NCI-H1417 treated with DMSO at 0.1 percent for 48 hours (cell line): Measurements from ENCODE around the gene UHRF1.
"Not testable (repeated sequence)": the region's sequence is repeated elsewhere in the genome, so short reads cannot be mapped to it uniquely, and the experiment has no call there.

ENCODE experiments used
- DNase-seq: peaks from one replicate; lab custom pipeline; 2025; lab: John Stamatoyannopoulos, UW

UHRF1 gene

DNA sequence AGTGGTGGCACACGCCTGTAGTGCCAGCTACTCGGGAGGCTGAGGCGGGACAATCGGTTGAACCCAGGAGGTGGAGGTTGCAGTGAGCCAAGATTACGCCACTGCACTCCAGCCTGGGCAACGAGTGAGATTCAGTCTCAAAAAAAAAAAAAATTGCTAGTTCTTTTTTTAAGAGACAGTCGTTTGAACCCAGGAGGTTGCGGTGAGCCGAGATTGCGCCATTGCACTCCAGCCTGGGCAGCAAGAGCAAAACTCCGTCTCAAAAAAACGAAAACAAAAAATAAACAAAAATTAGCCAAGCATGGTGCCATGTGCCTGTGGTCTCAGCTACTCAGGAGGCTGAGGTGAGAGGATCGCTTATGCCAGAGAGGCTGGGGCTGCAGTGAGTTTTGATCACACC is 8.4 kb upstream of the UHRF1 start:
- not testable (repeated sequence) for DNase-seq

DNA sequence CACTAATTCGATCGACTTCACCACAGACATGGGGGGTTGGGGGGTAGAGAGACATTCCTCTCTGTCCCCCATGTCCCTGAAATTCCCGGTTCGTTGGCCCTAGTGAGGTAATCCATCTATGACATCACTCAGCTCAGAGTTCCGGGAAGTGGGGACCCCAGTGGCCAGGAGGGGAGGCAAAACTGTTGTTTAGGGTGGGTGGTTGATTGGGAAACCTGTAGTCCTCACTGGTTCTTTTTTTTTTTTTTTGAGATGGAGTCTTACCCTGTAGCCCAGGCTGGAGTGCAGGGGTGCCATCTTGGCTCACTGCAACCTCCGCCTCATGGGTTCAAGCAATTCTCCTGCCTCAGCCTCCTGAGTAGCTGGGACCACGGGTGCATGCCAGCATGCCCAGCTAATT is 6.5 kb upstream of the UHRF1 start, which contains the start of gene ARRDC5:
ARRDC5 (minus strand) TSS at position 101 of the 400 bp plus-strand sequence; CDS start at position 30, 71 bp downstream.
- DNase-seq: no peak

DNA sequence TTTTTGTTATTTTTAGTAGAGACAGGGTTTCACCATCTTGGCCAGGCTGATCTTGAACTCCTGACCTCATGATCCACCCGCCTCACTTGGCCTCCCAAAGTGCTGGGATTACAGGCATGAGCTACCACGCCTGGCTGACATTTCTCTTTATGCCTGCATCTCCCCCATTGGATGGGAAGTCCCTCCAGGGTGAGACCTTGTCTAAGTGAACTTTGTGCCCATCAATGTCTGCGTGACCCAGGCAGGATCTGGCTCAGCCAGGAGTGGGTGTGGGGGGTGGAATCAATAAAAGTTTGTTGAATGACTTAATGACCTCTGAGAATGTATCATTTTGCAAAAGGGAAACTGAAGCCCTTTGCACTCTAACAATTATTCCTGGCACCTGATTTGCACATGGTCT is 4.8 kb upstream of the UHRF1 start:
- DNase-seq: no peak

DNA sequence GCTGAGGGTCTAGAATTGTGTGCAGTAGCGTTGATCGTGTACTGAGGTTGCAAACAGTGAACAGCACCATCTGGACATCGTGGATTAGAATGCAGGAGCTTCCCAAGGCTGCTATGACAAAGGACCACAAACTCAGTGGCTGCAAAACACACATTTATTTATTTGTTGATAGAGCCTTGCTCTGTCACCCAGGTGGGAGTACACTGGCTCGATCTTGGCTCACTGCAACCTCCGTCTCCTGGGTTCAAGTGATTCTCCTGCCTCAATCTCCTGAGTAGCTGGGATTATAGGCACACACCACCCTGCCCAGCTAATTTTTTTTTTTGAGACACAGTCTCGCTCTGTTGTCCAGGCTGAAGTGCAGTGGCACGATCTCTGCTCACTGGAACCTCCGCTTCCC is 2.3 kb upstream of the UHRF1 start:
- no peak for DNase-seq

DNA sequence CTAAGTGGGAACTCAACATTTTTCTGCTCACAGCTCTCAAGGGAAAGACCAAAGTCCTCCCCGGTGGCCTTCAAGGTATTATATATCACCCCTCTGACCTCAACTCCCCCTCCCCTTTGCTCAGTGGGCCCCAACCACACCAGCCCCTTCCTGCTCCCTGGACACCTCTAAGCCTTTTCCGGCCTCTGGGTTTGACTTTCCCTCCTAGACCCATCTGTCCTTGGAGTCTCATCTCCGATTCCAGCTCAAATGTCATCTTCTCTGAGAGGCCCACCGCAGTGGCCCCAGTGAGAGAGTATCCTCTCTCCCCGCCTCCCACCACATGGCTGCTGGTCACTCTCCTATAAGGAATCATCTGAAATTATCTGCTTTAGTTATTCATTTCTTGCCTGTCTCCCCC is 941 bp upstream of the UHRF1 start:
- DNase-seq: no peak

DNA sequence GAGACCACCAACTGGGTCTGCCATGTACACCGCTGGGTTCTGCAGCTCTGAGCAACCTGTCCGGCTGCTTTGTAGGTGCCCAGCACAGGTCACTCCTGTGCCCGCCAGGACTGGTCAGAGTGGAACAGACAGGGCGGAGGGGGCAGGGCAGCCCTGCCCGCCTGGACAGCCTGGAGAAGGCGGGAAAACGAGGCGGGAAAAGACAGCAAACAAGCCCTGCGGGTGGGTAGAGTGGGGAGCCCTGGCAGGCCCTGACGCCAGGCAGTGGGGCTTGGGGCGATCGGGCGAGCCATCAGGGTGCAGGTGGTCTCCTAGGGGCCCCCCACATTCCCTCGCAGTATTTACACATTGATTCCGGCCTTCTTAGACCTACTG is 533 bp upstream of the UHRF1 start:
- DNase-seq: no peak

DNA sequence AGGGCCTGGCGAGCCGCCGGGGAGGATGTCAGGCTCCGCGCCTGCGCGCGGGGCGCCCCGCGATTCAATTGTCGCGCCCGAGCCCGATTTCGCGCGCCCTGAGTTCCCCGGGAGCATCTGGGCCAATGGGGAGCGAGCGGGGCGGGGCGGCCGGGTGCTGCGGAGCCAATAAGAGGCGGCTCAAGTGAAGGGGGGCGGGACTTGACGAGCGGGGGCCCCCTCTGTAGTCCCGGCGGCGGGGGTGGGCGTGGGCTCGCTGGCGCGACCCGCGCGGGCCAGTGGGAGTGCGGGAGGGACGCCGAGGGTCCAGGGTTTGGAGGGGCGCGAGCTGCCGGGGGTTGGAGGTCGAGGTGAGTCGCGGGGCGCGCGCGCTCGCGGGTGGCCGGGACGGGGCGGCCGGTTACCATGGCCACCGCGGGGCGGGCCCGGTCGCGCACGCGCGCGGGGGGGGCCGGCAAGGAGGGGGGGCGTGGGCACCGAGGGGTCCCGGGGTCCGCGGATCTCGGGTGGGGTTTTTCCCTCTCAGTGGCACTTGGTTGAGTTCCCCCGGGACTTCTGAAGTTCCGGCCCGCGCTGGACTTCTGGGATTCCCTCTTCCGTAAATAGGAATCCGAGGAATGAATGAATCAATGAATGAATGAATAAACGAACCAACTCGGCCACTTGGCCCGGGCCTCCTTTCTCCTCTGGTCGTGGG is 744 bp downstream of the UHRF1 start:
- DNase-seq: peak; percentile 83

DNA sequence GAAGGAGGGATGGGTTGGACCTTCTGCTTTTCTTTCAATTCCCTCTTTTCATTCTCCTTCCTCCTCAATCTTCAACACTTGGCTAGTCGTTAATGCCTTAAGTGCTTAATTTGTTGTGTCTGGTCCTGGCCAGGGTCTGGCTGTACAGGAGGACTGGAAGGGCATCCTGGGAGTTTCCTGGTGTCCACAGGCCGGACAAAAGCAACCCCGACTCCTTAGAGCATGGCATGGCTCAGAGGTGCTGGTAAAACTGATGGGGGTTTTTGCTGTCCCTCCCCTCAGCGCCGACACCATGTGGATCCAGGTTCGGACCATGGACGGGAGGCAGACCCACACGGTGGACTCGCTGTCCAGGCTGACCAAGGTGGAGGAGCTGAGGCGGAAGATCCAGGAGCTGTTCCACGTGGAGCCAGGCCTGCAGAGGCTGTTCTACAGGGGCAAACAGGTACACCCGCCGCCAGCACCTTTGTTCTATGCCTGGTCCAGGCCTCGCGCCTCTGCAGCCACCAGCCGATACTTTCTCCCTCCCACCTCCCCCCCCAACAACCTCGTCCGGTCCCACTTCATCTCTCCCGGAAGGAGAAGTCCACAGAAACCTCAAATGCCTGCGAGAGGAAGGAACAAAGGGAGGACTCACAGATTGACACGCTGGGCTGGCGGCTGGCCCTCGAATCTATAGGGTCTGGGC is 1.4 kb downstream of the UHRF1 start:
- no peak for DNase-seq

DNA sequence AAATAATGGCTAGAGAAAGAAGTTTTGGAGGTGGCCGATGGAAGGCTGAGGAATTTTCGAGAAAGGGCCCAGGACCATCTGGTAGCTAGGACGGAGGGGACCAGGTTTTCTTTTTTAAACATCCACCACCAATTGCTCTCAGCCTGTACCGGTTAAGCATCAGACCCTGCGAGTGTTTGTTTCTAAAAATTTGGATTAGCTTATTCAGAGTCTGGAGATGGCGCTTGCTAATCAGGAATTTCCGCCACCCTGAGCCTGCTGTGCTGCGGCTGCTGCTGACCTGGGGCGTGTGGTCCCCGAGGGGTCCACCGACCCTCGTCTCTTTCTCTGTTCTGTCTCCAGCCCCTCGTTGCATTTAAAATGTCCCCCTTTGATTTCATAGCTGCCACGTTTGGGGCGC is 2.0 kb downstream of the UHRF1 start:
- no peak for DNase-seq

DNA sequence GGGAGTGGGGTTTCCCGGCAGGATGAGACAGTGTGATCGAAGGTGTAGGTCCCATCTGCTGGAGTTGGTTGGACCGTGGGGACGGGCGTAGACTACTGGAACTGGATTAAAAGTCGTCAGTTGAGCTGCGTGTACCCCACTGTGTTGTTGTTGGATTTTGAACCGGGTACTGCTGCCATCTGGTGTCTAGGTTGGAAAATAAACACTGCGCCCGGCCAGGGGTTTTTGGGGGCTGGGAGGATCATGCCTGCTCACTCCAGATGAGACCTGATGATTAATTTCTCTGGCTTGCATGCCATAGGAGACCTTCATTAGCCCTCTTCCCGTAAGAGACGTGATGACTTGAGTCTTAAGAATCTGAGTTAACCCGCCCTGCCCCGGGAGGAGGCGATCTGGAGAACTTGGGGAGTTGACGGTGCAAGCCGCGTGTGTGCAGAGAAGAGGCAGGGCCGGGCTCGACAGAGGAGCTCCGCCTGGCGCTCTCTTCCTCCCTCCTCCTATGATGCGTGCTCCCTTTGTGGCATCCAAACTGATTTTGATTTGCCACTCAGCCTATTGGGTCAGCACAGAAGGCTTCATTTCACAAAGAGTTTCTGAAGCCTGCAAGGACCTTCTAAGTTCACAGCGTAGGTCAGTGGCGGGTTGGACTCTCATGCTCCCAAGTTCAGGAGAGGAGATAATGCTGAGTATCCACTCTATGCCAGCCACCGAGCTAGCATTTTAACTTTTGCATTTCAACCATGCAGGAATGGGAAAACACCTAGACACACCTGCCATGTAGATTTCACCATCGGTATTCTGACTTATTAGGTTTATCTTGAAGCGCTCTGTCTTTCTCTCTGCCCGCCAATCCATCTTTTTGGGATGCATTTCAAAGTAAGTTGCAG is 2.7 kb downstream of the UHRF1 start:
- no peak for DNase-seq

DNA sequence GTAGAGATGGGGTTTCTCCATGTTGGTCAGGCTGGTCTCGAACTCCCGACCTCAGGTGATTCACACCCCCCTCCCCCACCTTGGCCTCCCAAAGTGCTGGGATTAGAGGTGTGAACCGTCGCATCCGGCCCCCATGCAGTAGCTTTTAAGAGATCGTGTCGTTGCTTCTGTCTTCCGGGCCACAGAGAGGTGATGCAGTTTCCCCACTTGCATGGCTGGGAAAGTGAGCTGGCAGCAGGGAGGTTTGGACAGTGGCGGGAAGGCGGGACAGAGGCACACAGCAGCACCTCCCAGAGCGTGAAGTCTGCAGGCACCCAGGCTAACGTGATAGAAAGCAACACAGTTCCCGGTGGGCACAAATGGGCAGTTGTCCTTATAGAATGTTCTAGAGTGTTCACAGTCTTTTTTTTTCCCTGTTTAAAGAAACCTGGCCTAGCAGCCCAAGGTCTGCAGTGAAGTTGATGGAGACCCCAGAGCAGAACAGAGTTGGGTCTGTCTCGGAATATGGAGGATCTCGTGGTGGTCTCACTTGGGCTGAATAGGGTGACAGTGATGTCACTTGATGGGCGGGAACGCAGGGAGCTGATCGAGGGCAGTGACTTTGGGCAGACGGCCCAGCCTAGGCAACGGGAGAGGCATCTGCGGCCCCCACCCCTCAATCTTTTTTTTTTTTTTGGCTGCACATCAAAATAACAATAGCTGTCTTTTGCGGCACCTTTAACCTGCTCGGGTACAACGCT is 4.9 kb downstream of the UHRF1 start:
- DNase-seq: no peak

DNA sequence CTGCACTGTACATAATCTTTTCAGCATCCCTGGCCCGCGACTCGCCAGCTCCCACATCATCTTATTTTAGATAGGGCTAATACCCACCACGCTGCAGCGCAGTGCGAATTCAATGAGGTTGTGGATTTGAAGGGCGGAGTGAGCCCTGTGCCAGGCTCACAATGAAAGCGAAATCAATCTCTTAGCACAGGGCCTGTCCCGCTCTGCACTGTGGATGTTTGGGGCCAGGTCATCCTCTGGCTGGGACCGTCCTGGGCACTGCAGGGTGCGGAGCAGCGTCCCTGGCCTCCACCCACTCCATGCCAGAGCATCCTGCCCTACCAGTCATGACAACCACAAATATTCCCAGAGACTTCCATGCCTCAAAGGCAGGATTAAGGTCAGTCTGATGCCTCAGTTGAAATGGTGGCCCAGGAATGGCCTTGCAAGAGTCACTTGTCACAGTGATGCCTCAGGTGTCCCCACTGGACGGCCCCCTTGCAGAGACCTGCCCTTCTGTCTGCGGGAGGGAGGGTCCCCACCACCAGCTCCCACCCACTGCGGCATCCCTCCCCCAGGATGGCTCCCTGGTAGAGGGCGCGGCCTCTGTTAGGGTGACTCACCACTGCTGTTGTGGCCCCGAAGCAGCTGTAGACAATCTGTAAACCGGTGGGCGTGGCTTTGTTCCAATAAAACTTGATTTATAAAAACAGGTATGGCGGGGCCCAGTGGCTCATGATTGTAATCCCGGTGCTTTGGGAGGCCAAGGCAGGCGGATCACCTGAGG is 5.6 kb downstream of the UHRF1 start:
- no peak for DNase-seq

DNA sequence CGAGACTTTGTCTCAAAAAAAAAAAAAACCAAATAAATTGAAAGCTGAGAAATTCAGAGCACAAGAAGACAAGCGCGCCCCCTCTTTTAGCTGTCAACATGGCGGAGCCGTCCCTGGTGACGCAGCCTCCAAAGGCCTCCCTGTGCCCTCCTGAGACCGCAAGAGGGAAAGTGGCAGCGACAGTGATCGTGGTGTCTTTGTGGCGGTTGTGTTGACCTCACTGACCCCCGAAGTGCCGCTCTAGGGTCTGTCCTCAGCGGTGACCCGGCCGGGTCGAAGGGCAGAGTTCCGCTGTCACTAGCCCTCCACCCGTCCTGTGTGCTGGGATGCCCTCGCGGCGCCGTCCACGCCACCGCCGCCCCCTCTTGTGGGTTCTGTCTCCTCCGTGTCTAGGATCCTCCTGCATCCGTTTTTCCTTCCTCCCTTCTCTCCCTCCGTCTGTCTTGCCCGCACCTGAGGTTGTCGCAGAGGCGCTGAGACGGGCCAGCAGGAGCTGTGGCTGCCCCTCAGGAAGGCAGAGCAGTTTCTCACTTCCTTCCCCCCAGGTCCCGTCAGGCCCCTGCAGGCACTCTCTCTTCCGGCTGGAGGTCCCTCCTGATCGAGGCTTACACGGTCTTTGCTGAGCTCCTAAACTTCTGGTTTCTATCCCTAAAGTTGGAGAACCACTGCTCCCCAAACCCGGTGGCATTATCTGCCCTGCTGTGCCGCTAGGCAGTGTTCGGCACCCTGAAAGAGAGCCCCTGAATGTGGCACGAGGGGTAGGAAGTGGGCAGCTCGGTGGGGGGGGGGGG is 7.2 kb downstream of the UHRF1 start:
- DNase-seq: no peak

DNA sequence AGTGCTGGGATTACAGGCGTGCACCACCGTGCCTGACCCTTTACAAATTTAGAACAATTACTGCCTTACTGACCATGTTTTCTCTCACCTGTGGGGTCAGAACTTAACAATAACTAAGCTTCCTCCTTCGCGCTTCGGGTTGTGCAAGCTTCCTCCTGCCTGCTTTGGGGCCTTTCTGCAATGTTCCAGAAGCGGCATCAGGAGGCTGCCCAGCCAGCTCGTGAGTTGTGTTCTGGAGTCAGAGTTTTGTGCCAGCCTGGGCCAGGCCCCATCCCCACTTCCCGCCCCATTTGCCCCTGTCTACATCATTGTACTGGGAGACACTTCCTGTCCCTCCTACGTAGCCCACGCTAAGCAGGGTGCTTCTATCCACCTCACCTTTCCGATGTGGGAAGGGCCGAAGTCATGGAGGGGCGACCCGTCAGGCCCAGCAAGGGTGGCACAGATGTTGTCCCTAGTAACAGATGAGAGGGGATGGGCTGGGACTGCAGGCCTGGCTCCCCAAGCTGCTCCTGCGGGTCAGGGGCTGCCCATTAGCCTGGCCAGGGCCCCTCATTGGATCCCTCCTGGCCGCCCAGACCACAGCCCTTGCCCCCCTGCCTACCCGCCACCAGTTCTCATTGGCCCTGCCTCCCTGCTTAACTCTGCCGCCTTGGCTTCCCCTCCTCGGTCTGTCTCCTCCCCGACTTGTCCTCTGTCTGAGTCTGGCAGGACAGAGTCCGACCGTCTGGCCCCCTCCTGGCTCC is 13.4 kb downstream of the UHRF1 start:
- no peak for DNase-seq

DNA sequence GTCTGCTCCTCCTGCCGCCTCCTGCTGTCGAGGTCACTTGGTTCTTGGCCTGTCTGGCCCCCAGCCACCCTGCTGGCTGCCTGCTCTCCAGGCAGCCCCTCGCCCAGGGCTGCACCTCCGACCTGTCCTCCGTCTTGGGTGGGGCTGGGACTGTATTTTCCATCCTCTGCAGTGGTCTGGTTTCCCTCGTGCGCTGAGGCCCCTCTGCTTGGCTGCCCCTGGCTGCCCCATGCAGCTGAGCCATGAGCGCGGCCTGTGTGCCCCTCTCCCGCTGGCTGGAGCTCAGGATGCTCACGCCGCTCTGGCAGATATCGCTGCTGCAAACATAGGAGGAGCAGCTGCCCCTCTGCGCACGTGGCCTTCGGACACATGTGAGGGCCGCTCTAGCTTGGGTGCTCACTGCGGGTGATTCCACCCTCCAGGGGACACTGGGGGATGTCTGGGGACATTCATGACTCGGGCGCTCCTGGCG is 14.0 kb downstream of the UHRF1 start:
- DNase-seq: no peak

DNA sequence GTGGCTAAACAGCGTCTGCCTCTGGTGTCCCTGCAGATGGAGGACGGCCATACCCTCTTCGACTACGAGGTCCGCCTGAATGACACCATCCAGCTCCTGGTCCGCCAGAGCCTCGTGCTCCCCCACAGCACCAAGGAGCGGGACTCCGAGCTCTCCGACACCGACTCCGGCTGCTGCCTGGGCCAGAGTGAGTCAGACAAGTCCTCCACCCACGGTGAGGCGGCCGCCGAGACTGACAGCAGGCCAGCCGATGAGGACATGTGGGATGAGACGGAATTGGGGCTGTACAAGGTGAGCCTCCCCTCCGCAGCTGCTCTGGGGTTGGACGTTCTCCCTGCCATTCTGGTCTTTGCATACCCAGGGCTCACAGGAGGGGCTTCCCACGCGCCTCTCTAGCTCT is 19.9 kb downstream of the UHRF1 start:
- no peak for DNase-seq

DNA sequence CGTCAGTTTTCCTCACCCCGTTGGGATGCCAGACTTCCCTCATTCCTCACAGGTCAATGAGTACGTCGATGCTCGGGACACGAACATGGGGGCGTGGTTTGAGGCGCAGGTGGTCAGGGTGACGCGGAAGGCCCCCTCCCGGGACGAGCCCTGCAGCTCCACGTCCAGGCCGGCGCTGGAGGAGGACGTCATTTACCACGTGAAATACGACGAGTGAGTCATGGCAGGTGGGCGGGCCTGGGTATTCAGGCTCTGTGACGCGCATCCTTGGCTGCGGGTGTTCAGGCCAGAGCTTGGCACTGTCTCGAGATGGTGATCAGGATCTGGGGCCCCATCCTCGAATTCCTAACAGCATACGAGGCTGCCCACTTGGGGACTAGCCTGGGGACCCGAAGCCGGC is 21.4 kb downstream of the UHRF1 start:
- no peak for DNase-seq

DNA sequence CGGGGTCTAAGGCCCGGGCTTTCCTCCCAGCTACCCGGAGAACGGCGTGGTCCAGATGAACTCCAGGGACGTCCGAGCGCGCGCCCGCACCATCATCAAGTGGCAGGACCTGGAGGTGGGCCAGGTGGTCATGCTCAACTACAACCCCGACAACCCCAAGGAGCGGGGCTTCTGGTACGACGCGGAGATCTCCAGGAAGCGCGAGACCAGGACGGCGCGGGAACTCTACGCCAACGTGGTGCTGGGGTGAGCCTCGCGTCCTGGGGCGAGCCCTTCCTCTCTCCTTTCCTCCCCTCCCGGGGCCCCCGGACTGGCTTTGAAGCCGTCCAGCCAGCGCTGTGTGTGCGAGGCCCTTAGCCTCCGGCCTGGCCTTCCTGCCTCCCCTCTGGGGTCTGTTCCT is 23.4 kb downstream of the UHRF1 start:
- no peak for DNase-seq

DNA sequence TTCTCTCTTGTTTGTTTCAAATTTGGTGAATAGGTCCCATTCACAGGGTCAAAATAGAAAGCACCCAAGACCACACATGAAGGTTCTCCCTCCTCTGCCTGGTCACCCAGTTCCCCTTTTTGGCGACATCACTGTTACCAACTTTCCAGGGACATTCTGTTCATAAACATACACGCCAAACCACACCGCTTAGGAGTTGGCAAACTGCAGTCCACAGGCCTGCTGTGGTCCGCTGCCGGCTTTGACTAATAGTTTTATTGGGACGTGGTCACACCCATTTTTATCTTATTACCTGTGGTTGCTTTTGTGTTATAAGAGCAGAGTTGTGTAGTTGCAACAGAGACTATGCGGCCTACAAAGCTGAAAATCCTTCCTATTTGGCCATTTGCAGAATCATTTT is 24.2 kb downstream of the UHRF1 start:
- DNase-seq: no peak

DNA sequence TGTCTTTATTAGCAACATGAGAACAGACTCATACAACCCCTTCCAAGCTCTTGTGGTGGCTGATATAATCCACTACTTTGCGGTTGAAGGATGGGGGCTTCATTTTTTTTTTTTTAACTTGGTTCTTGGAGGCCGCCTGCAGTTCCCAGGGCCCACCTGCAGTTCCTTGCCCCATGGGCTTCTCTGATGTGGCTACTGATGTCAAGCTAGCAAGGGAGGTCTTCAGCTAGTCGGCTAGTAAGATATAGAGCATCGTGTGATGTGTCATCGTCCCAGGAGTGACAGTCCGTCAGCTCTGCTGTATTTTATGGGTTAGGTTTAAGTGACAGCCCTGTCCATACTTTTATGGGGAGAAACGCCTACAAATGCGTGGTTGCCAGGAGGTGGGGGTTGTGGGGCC is 26.1 kb downstream of the UHRF1 start:
- DNase-seq: no peak
